ENCODE results near the gene CGN. TPM values are rescaled to one million over a fixed set of nuclear protein-coding genes. Genes with fewer than 3 reads are reported as not detected.

CGN gene
- total and polyA plus RNA-seq, 2 of the 13 experiments (the other 11 are each of a cell fraction or from before 2014, with no cell fraction given): 0.75 to 0.81 TPM

- Histone ChIP-seq H3K4me2 (ENCODE audit: low read depth, low read length) (no peak overlapping the region), H3K27ac (ENCODE audit: extremely low read length, insufficient read depth, low read length) (no peak overlapping the region), H3K9ac (ENCODE audit: insufficient read depth, low read depth, low read length) (no peak overlapping the region), H4K20me1 (ENCODE audit: insufficient read depth, low read length) (no peaks in the 10 kb centered on the region), H3K36me3 (replicated peaks in 1 of 2; ENCODE audit: control insufficient read depth in 1 of 2, insufficient read depth in 2 of 2, low read length in 2 of 2) (no peaks in the 10 kb centered on the region), H2AFZ (ENCODE audit: low read length) (no peak overlapping the region), H3K27me3 (ENCODE audit: control insufficient read depth in 1 of 2, insufficient read depth in 2 of 2, low read length in 2 of 2) (no peaks in the 10 kb centered on the region), H3K4me3 (replicated peaks in 1 of 3; ENCODE audit: insufficient read depth in 1 of 3, low read depth in 2 of 3, low read length in 3 of 3) (no peak overlapping the region), H3K9me3 (ENCODE audit: low read length) (no peaks in the 10 kb centered on the region), H3K4me1 (ENCODE audit: insufficient read depth, low read length) (peaks cover under 1% of the 10 kb centered on the region; the same call in 1 of the 2 replicates), H3K79me2 (ENCODE audit: insufficient read depth, low read length) (no peaks in the 10 kb centered on the region)
- in situ Hi-C loops (cut with HindIII; ENCODE audit: extremely low pct_ligation_motif_present, low pct_unique_long_range_greater_than_20kb): loop anchor here (25.0 kb wide), 1 partner anchor 208 kb away; no protein-coding TSS in a partner anchor
- no TSS peak for BruUV-seq (replicated peaks)
- WGBS (ENCODE audit: low lambda C conversion rate): 92% methylated on average over 18 of the region's 18 CpGs
- ChIA-PET POLR2A (interaction anchor here (1.1 kb wide), 1 partner anchor 10 kb away, joined by 3 read pairs; no protein-coding TSS in a partner anchor), CTCF (ENCODE audit: low intra/inter-chr PET ratio, low total read pairs) (no interaction called here)
- FAIRE-seq: no peak
- ATAC-seq: no peak
- intact Hi-C loops (cut with micrococcal nuclease; ENCODE audit: unreplicated experiment): no loop called here
- DNase-seq (ENCODE audit: low spot score): no peak
- TF ChIP-seq PPARG (CRISPR knock-in tag; conservative IDR thresholded peaks at IDR 0.05) (no peak), ZNF17 (CRISPR knock-in tag; IDR thresholded peaks at IDR 0.05) (no peak), ZNF772 (CRISPR knock-in tag; IDR thresholded peaks at IDR 0.05) (no peak)
Observed at GRCh38 chr1:151529781-151530180, 18.6 kb downstream of the CGN start.

GRCh38 chr1:151530461-151530860, 19.3 kb downstream of the CGN start:
- no peaks in the 10 kb centered on the region for H3K79me2 ChIP-seq (ENCODE audit: insufficient read depth, low read length)
- no peak for FAIRE-seq
- intact Hi-C loops (cut with micrococcal nuclease; ENCODE audit: unreplicated experiment) (no loop called here), in situ Hi-C loops (cut with HindIII; ENCODE audit: extremely low pct_ligation_motif_present, low pct_unique_long_range_greater_than_20kb) (loop anchor here (25.0 kb wide), 1 partner anchor 207 kb away; no protein-coding TSS in a partner anchor)
- WGBS (ENCODE audit: low lambda C conversion rate): 81% methylated on average over 11 of the region's 11 CpGs
- no peak overlapping the region for H3K9ac ChIP-seq (ENCODE audit: insufficient read depth, low read depth, low read length)
- ChIA-PET POLR2A (interaction anchor here (1.1 kb wide), 1 partner anchor 9 kb away, joined by 3 read pairs; no protein-coding TSS in a partner anchor), CTCF (ENCODE audit: low intra/inter-chr PET ratio, low total read pairs) (no interaction called here)
- DNase-seq (ENCODE audit: low spot score): no peak
- no peak overlapping the region for H3K4me3 ChIP-seq (replicated peaks in 1 of 3; ENCODE audit: insufficient read depth in 1 of 3, low read depth in 2 of 3, low read length in 3 of 3)
- no peaks in the 10 kb centered on the region for H3K27me3 ChIP-seq (ENCODE audit: control insufficient read depth in 1 of 2, insufficient read depth in 2 of 2, low read length in 2 of 2)
- no peaks in the 10 kb centered on the region for H3K9me3 ChIP-seq (ENCODE audit: low read length)
- no peak overlapping the region for H2AFZ ChIP-seq (ENCODE audit: low read length)
- no peaks in the 10 kb centered on the region for H4K20me1 ChIP-seq (ENCODE audit: insufficient read depth, low read length)
- peaks cover 7% of the 10 kb centered on the region for H3K4me1 ChIP-seq (ENCODE audit: insufficient read depth, low read length)
- H3K4me2 ChIP-seq (ENCODE audit: low read depth, low read length): no peak overlapping the region
- no TSS peak for BruUV-seq (replicated peaks)
- no peak for ATAC-seq
- H3K36me3 ChIP-seq (replicated peaks in 1 of 2; ENCODE audit: control insufficient read depth in 1 of 2, insufficient read depth in 2 of 2, low read length in 2 of 2): no peaks in the 10 kb centered on the region
- H3K27ac ChIP-seq (ENCODE audit: extremely low read length, insufficient read depth, low read length): no peak overlapping the region
- TF ChIP-seq SRSF9 (IDR thresholded peaks at IDR 0.05; ENCODE audit: borderline replicate concordance, insufficient read depth, low read depth, low read length, poor library complexity, severe bottlenecking) (no peak), MXD1 (CRISPR knock-in tag; IDR thresholded peaks at IDR 0.05) (no peak), ZNF468 (CRISPR knock-in tag; IDR thresholded peaks at IDR 0.05) (no peak), ZNF276 (CRISPR knock-in tag; IDR thresholded peaks at IDR 0.05; ENCODE audit: low read depth) (no peak), LCORL (IDR thresholded peaks at IDR 0.05) (no peak), LCORL (CRISPR knock-in tag; IDR thresholded peaks at IDR 0.05) (no peak), HNRNPL (IDR thresholded peaks at IDR 0.05; ENCODE audit: low read depth, low read length) (no peak), NCOA5 (CRISPR knock-in tag; IDR thresholded peaks at IDR 0.05) (no peak), ZNF256 (CRISPR knock-in tag; conservative IDR thresholded peaks at IDR 0.05) (no peak), MYC (CRISPR knock-in tag; IDR thresholded peaks at IDR 0.05; ENCODE audit: borderline replicate concordance) (no peak), ZNF17 (CRISPR knock-in tag; IDR thresholded peaks at IDR 0.05) (no peak), ZNF784 (CRISPR knock-in tag; IDR thresholded peaks at IDR 0.05; ENCODE audit: borderline replicate concordance) (no peak)
